Ishikawa (cell line): ENCODE data around the gene UBE4B.

Source experiments
- EGR1 ChIP-seq: IDR thresholded peaks from 2 replicates; pipeline ENCODE4 v1.6.1; 2012
- EP300 ChIP-seq: IDR thresholded peaks from 2 replicates; pipeline ENCODE4 v1.6.1; 2012; ENCODE audit warnings: borderline replicate concordance
- NFIC ChIP-seq: IDR thresholded peaks from 2 replicates; pipeline ENCODE4 v1.6.1; 2012
- RAD21 ChIP-seq: IDR thresholded peaks from 2 replicates; pipeline ENCODE4 v1.6.1; 2012; ENCODE audit warnings: low read depth
- TAF1 ChIP-seq: IDR thresholded peaks from 2 replicates; pipeline ENCODE4 v1.6.1; 2012; ENCODE audit warnings: low read depth, mild to moderate bottlenecking
- TEAD4 ChIP-seq: IDR thresholded peaks from 2 replicates; pipeline ENCODE4 v1.6.1; 2012
- YY1 ChIP-seq: IDR thresholded peaks from 2 replicates; pipeline ENCODE4 v1.6.1; 2012; ENCODE audit warnings: low read depth
- TF ChIP-seq, protein P1 (sequence below): IDR thresholded peaks from 2 replicates; pipeline ENCODE4 v1.6.1; 2012
- TF ChIP-seq, protein P2 (sequence below): IDR thresholded peaks from 2 replicates; pipeline ENCODE4 v1.6.1; 2012

DNA sequence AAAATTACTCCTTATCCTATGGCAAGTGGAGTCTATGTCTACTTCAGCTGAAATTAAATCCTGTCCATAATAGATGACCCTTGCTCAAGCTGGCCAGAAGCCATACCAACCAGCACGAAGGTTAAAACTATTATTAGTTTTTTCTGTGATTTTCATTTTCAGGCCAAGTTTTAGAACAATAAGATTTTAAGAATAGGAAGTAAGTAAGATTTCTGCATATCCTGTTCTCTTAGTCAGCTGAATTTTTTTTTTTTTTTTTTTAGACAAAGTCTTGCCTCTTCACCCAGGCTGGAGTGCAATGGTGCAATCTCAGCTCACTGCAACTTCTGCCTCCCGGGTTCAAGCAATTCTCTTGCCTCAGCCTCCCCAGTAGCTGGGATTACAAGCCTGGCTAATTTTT lies 41.8 kb upstream of the UBE4B start:
- TF ChIP-seq, protein P1, sequence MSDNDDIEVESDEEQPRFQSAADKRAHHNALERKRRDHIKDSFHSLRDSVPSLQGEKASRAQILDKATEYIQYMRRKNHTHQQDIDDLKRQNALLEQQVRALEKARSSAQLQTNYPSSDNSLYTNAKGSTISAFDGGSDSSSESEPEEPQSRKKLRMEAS: no peak
- no peak for TF ChIP-seq EGR1
- TF ChIP-seq NFIC: no peak
- no peak for TF ChIP-seq EP300
- no peak for TF ChIP-seq TAF1
- TF ChIP-seq TEAD4: no peak
- TF ChIP-seq RAD21: no peak
- TF ChIP-seq, protein P2, sequence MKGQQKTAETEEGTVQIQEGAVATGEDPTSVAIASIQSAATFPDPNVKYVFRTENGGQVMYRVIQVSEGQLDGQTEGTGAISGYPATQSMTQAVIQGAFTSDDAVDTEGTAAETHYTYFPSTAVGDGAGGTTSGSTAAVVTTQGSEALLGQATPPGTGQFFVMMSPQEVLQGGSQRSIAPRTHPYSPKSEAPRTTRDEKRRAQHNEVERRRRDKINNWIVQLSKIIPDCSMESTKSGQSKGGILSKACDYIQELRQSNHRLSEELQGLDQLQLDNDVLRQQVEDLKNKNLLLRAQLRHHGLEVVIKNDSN: no peak
- no peak for TF ChIP-seq YY1
